Uterus (tissue), 2 donors: Measurements from ENCODE around the gene BTD.

Source experiments
- POLR2A ChIP-seq, 2 donors: fragments of 450-650 bp; IDR thresholded peaks; one replicate each; pipeline ENCODE4 v1.6.1; 2016; ENCODE audit warnings: antibody characterized with exemption in 2 of 2, mild to moderate bottlenecking in 1 of 2, moderate library complexity in 1 of 2
- TF ChIP-seq, protein P1 (sequence below), 4 experiments: fragments of 200-600 bp in 2 of 4; fragments of 450-650 bp in 2 of 4; sonication (generic) in 2 of 4; IDR thresholded peaks; one replicate each; pipeline ENCODE4 v1.5.1; 2016 to 2019; ENCODE audit warnings: antibody characterized with exemption in 4 of 4, mild to moderate bottlenecking in 2 of 4, moderate library complexity in 1 of 4

DNA sequence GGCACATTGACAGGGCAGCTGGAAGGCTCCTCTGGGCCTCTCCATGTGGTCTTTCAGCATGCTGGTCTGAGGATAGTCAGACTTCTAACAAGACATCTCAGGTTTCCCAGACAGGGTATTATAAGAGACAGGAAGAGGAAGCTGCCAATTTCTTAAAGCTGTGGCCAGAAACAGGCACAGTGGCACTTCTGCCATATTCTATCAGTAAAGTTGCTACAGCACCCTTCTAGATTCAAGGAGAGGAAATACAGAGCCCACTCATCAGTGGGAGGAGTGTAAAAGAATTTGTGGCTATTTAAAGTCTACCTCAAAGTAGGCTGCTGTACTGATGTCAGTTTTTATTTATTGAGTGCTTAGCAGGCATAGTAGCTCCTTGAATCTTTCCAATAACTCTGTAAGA, 55.5 kb downstream of the BTD start:
- no peak for TF ChIP-seq POLR2A (IDR thresholded peaks at IDR 0.05)
- TF ChIP-seq, protein P1, sequence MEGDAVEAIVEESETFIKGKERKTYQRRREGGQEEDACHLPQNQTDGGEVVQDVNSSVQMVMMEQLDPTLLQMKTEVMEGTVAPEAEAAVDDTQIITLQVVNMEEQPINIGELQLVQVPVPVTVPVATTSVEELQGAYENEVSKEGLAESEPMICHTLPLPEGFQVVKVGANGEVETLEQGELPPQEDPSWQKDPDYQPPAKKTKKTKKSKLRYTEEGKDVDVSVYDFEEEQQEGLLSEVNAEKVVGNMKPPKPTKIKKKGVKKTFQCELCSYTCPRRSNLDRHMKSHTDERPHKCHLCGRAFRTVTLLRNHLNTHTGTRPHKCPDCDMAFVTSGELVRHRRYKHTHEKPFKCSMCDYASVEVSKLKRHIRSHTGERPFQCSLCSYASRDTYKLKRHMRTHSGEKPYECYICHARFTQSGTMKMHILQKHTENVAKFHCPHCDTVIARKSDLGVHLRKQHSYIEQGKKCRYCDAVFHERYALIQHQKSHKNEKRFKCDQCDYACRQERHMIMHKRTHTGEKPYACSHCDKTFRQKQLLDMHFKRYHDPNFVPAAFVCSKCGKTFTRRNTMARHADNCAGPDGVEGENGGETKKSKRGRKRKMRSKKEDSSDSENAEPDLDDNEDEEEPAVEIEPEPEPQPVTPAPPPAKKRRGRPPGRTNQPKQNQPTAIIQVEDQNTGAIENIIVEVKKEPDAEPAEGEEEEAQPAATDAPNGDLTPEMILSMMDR (IDR thresholded peaks at IDR 0.05), result no peak
